ENCODE data around the gene HNRNPL. TPM values are rescaled to one million over a fixed set of nuclear protein-coding genes. Genes with fewer than 3 reads are reported as not detected.

The HNRNPL gene
- total RNA-seq, 4 donors from 2014 or later = 173 to 180 (median 174) TPM

DNA sequence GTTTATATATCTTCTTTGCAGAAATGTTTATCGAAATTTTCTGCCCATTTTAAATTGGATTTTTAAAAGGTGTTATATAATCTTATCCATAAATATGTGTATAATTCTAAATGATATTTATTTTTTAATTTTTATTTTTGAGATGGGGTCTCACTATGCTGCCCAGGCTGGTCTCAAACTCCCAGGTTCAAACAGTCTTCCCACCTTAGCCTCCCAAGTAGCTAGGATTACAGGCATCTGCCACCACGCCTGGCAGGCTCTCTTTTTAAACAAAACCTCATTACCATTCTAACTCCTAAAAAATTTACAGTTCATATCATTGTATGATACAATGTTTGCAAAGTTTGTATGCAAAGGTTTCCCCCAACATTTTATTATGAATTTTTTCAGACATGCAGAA, 53.6 kb downstream of the HNRNPL start:
- no peak overlapping the region for H3K27ac ChIP-seq
- no peaks in the 10 kb centered on the region for H3K27me3 ChIP-seq
- no peak overlapping the region for H3K4me3 ChIP-seq
- TF ChIP-seq POLR2AphosphoS5 (IDR thresholded peaks at IDR 0.05) = no peak
- no peak for TF ChIP-seq POLR2A (IDR thresholded peaks at IDR 0.05)
- TF ChIP-seq, protein P1, sequence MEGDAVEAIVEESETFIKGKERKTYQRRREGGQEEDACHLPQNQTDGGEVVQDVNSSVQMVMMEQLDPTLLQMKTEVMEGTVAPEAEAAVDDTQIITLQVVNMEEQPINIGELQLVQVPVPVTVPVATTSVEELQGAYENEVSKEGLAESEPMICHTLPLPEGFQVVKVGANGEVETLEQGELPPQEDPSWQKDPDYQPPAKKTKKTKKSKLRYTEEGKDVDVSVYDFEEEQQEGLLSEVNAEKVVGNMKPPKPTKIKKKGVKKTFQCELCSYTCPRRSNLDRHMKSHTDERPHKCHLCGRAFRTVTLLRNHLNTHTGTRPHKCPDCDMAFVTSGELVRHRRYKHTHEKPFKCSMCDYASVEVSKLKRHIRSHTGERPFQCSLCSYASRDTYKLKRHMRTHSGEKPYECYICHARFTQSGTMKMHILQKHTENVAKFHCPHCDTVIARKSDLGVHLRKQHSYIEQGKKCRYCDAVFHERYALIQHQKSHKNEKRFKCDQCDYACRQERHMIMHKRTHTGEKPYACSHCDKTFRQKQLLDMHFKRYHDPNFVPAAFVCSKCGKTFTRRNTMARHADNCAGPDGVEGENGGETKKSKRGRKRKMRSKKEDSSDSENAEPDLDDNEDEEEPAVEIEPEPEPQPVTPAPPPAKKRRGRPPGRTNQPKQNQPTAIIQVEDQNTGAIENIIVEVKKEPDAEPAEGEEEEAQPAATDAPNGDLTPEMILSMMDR (IDR thresholded peaks at IDR 0.05) = no peak
- TF ChIP-seq EP300 (IDR thresholded peaks at IDR 0.05) = no peak
- no peaks in the 10 kb centered on the region for H3K36me3 ChIP-seq
- no peaks in the 10 kb centered on the region for H3K9me3 ChIP-seq
- H3K4me1 ChIP-seq = peaks cover 0 to 7% (median 2%) of the 10 kb centered on the region in 3 donors
- 43 to 71% methylated on average over 2 of the region's 2 CpGs for WGBS, 2 donors (ENCODE audit: low coverage in 1 of 2)
- ATAC-seq = no peak

DNA sequence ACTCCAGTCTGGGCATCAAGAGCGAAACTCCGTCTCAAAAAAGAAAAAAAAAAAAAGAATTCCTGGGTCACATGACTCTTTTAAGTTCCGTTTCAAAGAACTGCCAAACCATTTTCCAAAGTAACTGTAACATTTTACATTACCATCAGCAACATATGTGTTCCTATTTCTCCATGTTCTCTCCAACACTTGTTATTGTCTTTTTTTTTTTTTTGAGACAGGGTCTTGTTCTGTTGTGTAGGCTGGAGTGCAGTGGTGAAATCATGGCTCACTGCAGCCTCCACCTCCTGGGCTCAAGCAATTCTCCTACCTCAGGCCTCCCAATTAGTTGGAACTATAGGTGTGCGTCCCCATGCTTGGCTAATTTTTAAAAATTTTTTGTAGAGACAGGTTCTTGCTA, 54.2 kb downstream of the HNRNPL start:
- ATAC-seq = no peak
- no peak overlapping the region for H3K27ac ChIP-seq
- no peaks in the 10 kb centered on the region for H3K9me3 ChIP-seq
- no peaks in the 10 kb centered on the region for H3K36me3 ChIP-seq
- no peak overlapping the region for H3K4me3 ChIP-seq
- H3K4me1 ChIP-seq = peaks cover 0 to 7% (median 2%) of the 10 kb centered on the region in 3 donors
- TF ChIP-seq, protein P1 (IDR thresholded peaks at IDR 0.05) = no peak
- TF ChIP-seq EP300 (IDR thresholded peaks at IDR 0.05) (no peak), POLR2A (IDR thresholded peaks at IDR 0.05) (no peak), POLR2AphosphoS5 (IDR thresholded peaks at IDR 0.05) (no peak)
- WGBS, 2 donors (ENCODE audit: low coverage in 1 of 2) = 81 to 85% methylated on average over 3 to 4 of the region's 4 CpGs
- no peaks in the 10 kb centered on the region for H3K27me3 ChIP-seq

DNA sequence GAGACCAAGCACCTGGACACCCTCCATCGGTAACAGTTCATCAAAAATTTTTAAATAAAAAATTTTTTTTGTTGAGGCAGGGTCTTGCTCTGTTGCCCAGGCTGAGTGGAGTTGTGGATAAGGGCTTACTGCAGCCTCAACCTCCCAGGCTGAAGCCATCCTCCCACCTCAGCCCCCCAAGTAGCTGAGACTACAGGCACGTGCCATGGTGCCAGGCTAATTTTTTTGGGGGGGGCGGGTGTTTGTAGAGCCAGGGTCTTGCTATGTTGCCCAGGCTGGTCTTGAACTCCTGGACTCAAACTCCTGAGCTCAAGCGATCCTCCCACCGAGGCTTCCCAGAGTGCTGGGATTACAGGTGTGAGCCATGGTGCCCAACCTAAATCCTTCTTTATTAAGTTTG, 56.1 kb downstream of the HNRNPL start:
- TF ChIP-seq EP300 (IDR thresholded peaks at IDR 0.05) (no peak), POLR2A (IDR thresholded peaks at IDR 0.05) (no peak), POLR2AphosphoS5 (IDR thresholded peaks at IDR 0.05) (no peak)
- TF ChIP-seq, protein P1 (IDR thresholded peaks at IDR 0.05) = no peak

DNA sequence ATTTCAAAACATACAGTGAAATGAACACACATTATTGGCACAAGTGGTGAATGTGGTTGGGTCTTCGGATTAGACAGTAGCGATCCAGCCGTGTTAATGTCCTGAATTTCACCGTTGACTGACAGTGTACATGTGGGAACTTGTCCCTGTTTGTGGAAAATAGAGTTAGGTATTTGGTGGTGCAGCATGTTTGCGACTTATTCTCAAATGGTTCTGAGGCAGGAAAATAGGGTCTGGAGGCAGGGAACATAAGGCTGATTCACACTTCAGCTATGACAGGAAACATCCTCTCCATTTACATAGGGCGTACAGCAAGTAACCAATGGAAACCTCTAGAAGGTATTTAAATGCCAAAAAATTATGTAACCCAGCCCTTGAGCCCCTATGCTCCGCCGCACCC, 56.6 kb downstream of the HNRNPL start:
- no peak for ATAC-seq
- peaks cover 0 to 7% (median 2%) of the 10 kb centered on the region in 3 donors for H3K4me1 ChIP-seq
- no peak for TF ChIP-seq POLR2AphosphoS5 (IDR thresholded peaks at IDR 0.05)
- TF ChIP-seq EP300 (IDR thresholded peaks at IDR 0.05) = no peak
- TF ChIP-seq, protein P1 (IDR thresholded peaks at IDR 0.05) = no peak
- no peak for TF ChIP-seq POLR2A (IDR thresholded peaks at IDR 0.05)

More for the DNA sequence above, 56.1 kb downstream of the HNRNPL start:
- no peak overlapping the region for H3K4me3 ChIP-seq
- peaks cover 0 to 7% (median 2%) of the 10 kb centered on the region in 3 donors for H3K4me1 ChIP-seq
- no peaks in the 10 kb centered on the region for H3K27me3 ChIP-seq
- no peaks in the 10 kb centered on the region for H3K9me3 ChIP-seq
- no peaks in the 10 kb centered on the region for H3K36me3 ChIP-seq
- ATAC-seq = no peak
- no peak overlapping the region for H3K27ac ChIP-seq
- 88 to 89% methylated on average over 4 of the region's 5 CpGs for WGBS, 2 donors (ENCODE audit: low coverage in 1 of 2)

More for the DNA sequence above, 56.6 kb downstream of the HNRNPL start:
- 56 to 68% methylated on average over 7 to 8 of the region's 8 CpGs for whole genome bisulfite sequencing, 2 donors (ENCODE audit: low coverage in 1 of 2)
- Histone ChIP-seq H3K9me3 (no peaks in the 10 kb centered on the region), H3K4me3 (no peak overlapping the region), H3K27me3 (no peaks in the 10 kb centered on the region), H3K27ac (no peak overlapping the region), H3K36me3 (no peaks in the 10 kb centered on the region)
